Measurements from ENCODE around the gene ACSS1. TPM values are rescaled to one million over a fixed set of nuclear protein-coding genes. Genes with fewer than 3 reads are reported as not detected.

ACSS1 gene
- total RNA-seq, 1 donor from 2014 or later = 13.9 TPM

GRCh38 chr20:24979036-24979960 is 78.6 kb downstream of the ACSS1 start:
- no peak for DNase-seq (ENCODE audit: low read depth in 2 of 2)

DNA sequence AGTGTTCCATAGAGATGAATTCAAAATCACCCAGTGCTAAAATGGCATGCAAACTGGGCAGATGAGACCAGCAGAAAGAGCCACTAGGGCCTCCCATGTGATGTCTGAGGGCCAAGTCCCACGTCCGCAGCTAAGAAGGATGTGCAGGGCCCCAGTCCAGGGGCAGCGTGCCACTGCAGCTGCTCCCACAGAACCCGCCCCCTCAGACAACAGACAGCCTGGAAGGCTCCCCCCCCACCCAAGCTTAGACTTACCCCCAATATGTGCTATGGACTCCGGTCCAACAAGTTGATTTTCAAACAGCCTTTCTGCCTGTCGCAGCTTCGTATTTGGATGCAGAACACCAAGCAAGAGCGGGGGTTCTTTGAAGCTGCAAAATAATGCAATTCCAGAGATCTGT is 79.4 kb downstream of the ACSS1 start:
- no peak for DNase-seq (ENCODE audit: low read depth in 2 of 2)

DNA sequence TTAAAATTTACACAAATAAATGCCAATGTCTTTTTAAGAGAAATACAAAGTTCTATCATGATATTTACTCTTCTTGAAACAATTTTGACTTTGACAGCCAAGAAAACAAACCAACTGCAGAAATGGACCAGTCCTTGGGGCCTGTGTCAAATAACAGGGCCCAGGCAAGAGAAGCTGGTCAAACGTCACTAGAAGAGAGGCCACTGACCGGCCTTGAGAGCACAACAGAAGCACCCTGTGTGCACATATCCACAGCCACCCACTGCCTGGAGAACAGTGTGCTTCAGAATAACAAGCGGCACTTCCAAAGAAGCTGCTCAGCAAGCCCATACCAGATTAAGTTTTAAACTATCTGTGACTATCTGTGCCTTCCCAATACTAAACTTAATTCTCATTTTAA is 80.1 kb downstream of the ACSS1 start:
- DNase-seq (ENCODE audit: low read depth in 2 of 2) = no peak

- DNase-seq (ENCODE audit: low read depth in 2 of 2) = no peak
Measured at GRCh38 chr20:24977336-24977735, 80.6 kb downstream of the ACSS1 start.

DNA sequence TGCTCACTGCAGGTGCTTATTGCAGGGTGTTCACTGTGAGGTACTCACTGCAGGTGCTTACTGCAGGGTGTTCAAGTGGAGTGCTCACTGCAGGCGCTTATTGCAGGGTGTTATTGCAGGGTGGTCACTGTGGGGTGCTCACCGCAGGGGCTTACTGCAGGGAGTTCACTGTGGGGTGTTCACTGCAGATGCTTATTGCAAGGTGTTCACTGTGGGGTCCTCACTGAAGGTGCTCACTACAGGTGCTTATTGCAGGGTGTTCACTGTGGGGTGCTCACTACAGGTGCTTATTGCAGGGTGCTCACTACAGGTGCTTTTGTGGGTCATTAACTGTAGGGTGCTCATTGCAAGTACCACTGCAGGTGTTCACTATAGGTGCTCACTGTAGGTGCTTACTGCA is 85.6 kb downstream of the ACSS1 start:
- no peak for DNase-seq (ENCODE audit: low read depth in 2 of 2)

DNA sequence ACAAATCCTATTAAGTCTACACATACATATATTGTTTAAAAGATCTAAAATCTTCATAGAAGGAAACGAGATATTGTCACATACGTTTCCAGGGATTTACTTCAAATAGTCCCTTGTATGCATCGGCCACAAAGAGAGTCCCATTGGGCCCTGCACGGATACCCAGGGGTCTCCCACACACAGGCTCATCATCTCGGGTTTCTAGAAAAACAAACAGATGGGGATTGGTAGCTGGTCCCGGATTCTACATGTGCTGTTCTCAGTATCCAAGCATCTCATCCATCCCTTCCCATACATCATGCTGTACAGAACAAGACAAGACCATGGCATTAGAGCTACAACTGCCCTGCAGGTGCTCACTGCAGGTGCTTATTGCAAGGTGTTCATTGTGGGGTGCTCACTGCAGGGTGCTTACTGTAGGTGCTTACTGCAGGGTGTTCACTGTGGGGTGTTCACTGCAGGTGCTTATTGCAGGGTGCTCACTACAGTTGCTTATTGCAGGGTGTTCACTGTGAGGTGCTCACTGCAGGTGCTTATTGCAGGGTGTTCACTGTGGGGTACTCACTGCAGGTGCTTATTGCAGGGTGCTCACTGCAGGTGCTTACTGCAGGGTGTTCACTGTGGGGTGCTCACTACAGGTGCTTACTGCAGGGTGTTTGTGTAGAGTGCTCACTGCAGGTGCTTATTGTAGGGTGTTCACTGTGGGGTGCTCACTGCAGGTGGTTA is 86.4 kb downstream of the ACSS1 start:
- DNase-seq (ENCODE audit: low read depth in 2 of 2) = no peak

DNA sequence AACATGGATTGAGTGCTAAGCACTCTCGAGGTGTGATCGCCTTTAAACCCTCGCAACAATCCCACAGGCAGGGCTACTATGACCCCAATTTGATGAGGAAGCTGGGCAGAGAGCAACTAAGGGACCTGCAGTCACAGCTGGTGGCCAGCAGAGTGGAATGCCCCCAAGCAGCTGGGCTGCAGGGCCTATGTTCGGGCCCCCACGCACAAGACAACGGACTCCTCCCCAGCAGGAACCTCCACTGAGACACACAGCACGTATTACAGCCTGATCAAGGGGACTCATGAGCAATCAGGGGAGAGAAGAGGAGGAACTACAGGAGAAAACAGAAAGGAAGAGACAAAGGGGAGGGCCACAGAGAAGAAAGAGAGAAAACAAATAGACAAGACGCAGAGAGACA is 87.2 kb downstream of the ACSS1 start:
- no peak for DNase-seq (ENCODE audit: low read depth in 2 of 2)

- DNase-seq (ENCODE audit: low read depth in 2 of 2) = no peak
Measured at GRCh38 chr20:24970030-24970553, 87.8 kb downstream of the ACSS1 start.

DNA sequence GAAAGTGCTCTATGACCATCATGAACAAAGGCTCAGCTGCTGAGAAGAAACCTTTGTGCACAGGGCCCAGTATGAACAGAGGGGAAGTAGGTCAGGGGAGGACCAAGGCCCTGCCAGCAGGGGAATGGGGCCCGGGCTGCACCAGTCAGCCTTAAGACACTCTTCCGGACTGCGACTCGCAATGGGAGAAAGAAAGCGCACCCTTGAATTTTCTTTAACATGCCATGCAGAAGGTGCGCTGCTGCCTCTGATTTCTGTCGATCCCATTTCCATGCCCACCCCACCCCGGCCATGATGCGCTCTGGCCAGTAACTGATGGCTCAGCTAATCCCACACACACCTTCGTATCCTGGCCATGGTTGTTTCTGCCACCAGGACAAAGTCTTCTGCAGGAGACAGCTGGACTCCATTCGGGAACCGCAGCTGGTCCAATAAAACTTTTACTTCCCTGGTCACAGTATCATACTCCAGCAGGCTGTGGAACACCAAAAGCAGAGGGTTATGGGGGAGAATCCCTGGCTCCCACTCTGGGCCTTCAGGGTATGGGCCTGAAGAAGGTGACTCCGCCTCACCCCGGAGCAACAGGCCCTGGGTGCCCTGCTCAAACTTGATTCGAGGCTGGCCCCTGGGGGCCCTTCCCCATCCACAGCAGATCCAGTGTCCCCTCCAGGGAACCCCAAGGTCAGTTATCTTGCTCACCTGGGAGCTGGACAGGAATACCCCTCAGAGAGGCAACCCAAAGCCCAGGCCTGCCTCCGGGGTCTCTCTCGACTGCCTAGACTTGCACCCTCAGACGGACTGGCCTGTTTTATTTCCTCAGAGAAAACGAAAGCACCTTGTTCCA is 88.5 kb downstream of the ACSS1 start:
- no peak for DNase-seq (ENCODE audit: low read depth in 2 of 2)

DNA sequence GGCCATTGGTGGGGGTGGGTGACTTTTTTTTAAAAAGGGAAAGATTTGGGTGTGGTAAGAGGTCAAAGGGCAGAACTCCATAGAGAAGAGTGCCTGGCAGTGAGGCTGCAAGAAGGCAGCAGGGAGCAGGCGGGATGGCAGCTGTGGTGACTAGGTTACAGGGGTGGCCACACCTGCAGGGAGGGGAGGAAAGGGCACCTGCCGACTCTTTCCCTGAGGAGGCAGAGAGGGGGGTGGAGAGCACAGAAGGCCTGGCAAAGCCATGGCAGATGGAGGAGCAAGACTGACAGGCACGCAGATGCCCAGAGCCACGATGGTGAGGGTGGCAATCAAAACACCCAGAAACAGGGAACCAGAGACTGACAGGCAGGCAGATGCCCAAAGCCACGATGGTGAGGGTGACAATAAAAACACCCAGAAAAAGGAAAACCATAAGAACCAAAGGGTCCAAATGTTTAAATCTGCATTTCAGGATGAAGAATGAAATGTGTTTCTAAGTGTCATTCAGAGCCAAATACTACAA is 89.6 kb downstream of the ACSS1 start:
- DNase-seq (ENCODE audit: low read depth in 2 of 2) = no peak

- DNase-seq (ENCODE audit: low read depth in 2 of 2) = no peak
Measured at GRCh38 chr20:24966317-24967012, 91.5 kb downstream of the ACSS1 start.

- DNase-seq (ENCODE audit: low read depth in 2 of 2) = no peak
Measured at GRCh38 chr20:24965065-24965919, 92.6 kb downstream of the ACSS1 start.

DNA sequence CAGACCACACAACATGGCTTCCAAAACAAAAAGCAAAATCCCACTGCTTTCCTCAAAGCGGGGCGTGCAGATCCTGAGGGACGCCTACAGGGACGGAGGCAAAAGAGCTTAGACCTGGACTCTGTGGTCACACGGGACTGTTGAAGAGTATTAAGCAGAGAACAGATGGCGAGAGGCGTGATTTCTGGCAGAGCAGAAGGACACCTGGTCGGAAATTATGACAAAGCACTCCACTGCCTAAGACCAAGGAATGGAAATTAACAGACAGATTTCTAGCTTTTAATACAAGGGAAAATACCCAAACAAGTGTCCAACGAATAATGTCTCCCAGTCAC is 93.5 kb downstream of the ACSS1 start:
- no peak for DNase-seq (ENCODE audit: low read depth in 2 of 2)

GRCh38 chr20:24963672-24964505 is 94.0 kb downstream of the ACSS1 start:
- DNase-seq (ENCODE audit: low read depth in 2 of 2) = no peak

- no peak for DNase-seq (ENCODE audit: low read depth in 2 of 2)
Measured at GRCh38 chr20:24962510-24962909, 95.4 kb downstream of the ACSS1 start.

DNA sequence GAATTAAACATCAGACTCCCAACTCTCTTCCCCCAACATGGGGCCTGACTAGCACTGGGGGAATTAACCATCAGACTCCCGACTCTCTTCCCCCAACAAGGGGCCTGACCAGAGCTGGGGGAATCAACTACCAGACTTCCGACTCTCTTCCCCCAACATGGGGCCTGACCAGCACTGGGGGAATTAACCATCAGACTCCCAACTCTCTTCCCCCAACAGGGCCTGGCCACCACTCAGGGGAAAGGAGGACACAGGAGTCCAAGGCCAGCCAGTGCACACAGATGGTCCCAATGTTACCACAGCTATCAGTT is 95.8 kb downstream of the ACSS1 start:
- DNase-seq (ENCODE audit: low read depth in 2 of 2) = no peak

- DNase-seq (ENCODE audit: low read depth in 2 of 2) = no peak
Measured at GRCh38 chr20:24961384-24962181, 96.4 kb downstream of the ACSS1 start.

DNA sequence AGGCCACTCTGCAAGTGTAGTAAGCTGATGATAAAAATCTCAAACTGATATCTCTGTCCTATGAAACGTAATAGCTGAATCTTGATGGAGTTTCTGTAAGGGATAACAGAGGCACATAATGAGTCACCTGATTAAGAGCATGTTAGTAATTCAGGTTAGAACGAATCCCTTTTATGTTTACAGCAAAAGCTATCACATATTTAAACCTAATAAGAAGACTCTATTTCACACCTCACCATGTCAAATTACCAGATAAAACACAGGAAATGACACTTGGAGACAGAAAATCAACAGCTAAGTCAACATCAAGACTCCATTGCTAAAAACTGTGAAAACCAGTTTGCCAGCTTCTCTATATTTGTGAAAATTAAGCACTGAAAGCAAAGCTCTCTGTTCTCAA is 97.1 kb downstream of the ACSS1 start:
- no peak for DNase-seq (ENCODE audit: low read depth in 2 of 2)

Data from lung microvascular endothelial cell (primary cell).